SU-DHL-6 (cell line): Measurements from ENCODE around the gene ARHGAP26.

Experiments used
- H2AFZ ChIP-seq: fragments of 200-600 bp; sonication (generic); 2 replicates; pipeline ENCODE4 v1.6.1; 2014; ENCODE audit warnings: low read depth, mild to moderate bottlenecking, moderate library complexity, mixed read lengths, antibody characterized with exemption, low read length; ENCODE audit not compliant: severe bottlenecking
- H3F3A ChIP-seq: fragments of 200-600 bp; shearing (Covaris generic); 2 replicates; pipeline ENCODE4 v1.6.0; 2016; ENCODE audit warnings: antibody characterized with exemption, mild to moderate bottlenecking; ENCODE audit not compliant: insufficient read depth
- H3K27ac ChIP-seq: fragments of 200-600 bp; sonication (generic); 2 replicates; pipeline ENCODE4 v1.5.1; 2016; ENCODE audit warnings: low read depth, mild to moderate bottlenecking, low read length, moderate library complexity, mixed read lengths
- H3K27me3 ChIP-seq: fragments of 200-600 bp; sonication (generic), shearing (Covaris generic); 2 replicates; pipeline ENCODE4 v1.6.0; 2014; ENCODE audit warnings: mild to moderate bottlenecking, low read length
- H3K36me3 ChIP-seq: fragments of 200-600 bp; sonication (generic); 2 replicates; pipeline ENCODE4 v1.6.1; 2014; ENCODE audit warnings: mild to moderate bottlenecking, low read length, mixed read lengths
- H3K4me2 ChIP-seq: fragments of 300-600, 200-600 bp; shearing (Covaris generic), sonication (generic); 2 replicates; pipeline ENCODE4 v1.6.0; 2014; ENCODE audit warnings: low read length, low read depth, mild to moderate bottlenecking; ENCODE audit not compliant: poor library complexity, severe bottlenecking
- H3K4me3 ChIP-seq: fragments of 200-600 bp; sonication (generic); 2 replicates; pipeline ENCODE4 v1.5.1; 2014; ENCODE audit warnings: antibody characterized with exemption, low read length, mild to moderate bottlenecking, mixed read lengths; ENCODE audit not compliant: insufficient read depth, poor library complexity, severe bottlenecking
- H3K79me2 ChIP-seq: fragments of 200-600 bp; sonication (generic); 2 replicates; pipeline ENCODE4 v1.6.1; 2014; ENCODE audit warnings: mild to moderate bottlenecking, low read length, moderate library complexity; ENCODE audit not compliant: insufficient read depth
- H3K9ac ChIP-seq: fragments of 200-600 bp; sonication (generic); 2 replicates; pipeline ENCODE4 v1.7.0; 2014; ENCODE audit warnings: mild to moderate bottlenecking, low read length
- H3K9me2 ChIP-seq: fragments of 200-600 bp; sonication (generic); replicated peaks from 2 replicates; pipeline ENCODE4 v1.6.1; 2014; ENCODE audit warnings: low read length; ENCODE audit not compliant: insufficient read depth
- H3K9me3 ChIP-seq: fragments of 200-600 bp; sonication (generic); 2 replicates; pipeline ENCODE4 v1.6.1; 2014; ENCODE audit warnings: low read length, mixed read lengths; ENCODE audit not compliant: insufficient read depth
- H4K20me1 ChIP-seq: fragments of 200-600 bp; sonication (generic); 2 replicates; pipeline ENCODE4 v1.6.1; 2014; ENCODE audit warnings: low read depth, mild to moderate bottlenecking, antibody characterized with exemption, low read length, moderate library complexity, mixed read lengths
- EZH2phosphoT487 ChIP-seq: fragments of 200-600 bp; sonication (generic), shearing (Covaris generic); conservative IDR thresholded peaks from 2 replicates; pipeline ENCODE4 v1.6.1; 2018; ENCODE audit warnings: mild to moderate bottlenecking, antibody characterized with exemption, low read length, moderate library complexity, mixed read lengths
- TF ChIP-seq, protein P1 (sequence below): fragments of 200-600 bp; sonication (generic); IDR thresholded peaks from one replicate; pipeline ENCODE4 v1.5.1; 2017; ENCODE audit warnings: antibody characterized with exemption, mild to moderate bottlenecking, low read length, moderate library complexity; ENCODE audit not compliant: insufficient read depth, poor library complexity, severe bottlenecking

Gene ARHGAP26

DNA sequence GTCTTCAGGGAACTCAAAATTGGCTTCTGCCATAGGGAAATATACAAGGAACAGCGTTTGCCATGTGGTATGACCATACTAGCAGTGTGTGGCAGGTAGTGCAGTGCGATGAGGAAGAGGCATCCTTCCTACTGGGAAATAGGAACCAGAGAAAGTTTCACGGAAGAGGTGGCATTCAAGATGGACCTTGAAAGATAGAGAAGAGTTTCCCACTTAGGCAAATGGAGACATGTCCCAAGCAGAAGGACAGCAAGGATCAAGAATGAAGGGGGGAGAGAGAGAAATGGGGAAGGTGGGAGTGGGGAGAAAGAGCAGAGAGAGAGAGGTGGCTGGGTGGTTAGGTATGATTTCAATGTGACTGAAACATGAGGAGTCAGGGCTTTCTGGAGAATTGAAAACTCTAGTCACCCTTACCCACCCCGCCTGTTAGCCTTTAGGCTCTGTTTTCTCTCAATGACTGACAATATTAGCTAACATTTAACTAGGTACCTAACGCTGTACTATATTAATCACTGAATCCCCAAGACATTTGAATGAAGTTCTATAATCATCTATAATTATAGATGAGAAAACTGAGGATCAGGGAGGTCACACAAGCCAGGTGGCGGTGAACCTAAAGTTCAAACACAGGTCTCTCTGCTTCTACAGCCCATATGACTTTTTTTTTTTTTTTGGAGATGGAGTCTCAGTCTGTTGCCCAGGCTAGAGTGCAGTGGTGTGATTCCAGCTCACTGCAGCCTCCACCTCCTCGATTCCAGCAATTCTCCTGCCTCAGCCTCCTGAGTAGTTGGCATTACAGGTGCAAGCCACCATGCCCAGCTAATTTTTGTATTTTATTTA is 462.0 kb downstream of the ARHGAP26 start:
- Histone ChIP-seq H3K4me3 (no peak overlapping the region), H4K20me1 (no peaks in the 10 kb centered on the region), H3K36me3 (no peaks in the 10 kb centered on the region), H3F3A (no peaks in the 10 kb centered on the region), H3K9me2 (no peaks in the 10 kb centered on the region), H3K9ac (no peak overlapping the region), H3K27ac (no peak overlapping the region), H3K9me3 (no peaks in the 10 kb centered on the region), H2AFZ (no peak overlapping the region), H3K4me2 (no peak overlapping the region), H3K79me2 (no peaks in the 10 kb centered on the region), H3K27me3 (no peaks in the 10 kb centered on the region)
- TF ChIP-seq EZH2phosphoT487, result no peak
- TF ChIP-seq, protein P1, sequence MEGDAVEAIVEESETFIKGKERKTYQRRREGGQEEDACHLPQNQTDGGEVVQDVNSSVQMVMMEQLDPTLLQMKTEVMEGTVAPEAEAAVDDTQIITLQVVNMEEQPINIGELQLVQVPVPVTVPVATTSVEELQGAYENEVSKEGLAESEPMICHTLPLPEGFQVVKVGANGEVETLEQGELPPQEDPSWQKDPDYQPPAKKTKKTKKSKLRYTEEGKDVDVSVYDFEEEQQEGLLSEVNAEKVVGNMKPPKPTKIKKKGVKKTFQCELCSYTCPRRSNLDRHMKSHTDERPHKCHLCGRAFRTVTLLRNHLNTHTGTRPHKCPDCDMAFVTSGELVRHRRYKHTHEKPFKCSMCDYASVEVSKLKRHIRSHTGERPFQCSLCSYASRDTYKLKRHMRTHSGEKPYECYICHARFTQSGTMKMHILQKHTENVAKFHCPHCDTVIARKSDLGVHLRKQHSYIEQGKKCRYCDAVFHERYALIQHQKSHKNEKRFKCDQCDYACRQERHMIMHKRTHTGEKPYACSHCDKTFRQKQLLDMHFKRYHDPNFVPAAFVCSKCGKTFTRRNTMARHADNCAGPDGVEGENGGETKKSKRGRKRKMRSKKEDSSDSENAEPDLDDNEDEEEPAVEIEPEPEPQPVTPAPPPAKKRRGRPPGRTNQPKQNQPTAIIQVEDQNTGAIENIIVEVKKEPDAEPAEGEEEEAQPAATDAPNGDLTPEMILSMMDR, result no peak

- Histone ChIP-seq H3K27me3 (no peaks in the 10 kb centered on the region), H3K9ac (no peak overlapping the region), H3K9me3 (no peaks in the 10 kb centered on the region), H3K4me3 (no peak overlapping the region), H3K27ac (no peak overlapping the region), H3K4me2 (no peak overlapping the region), H3K9me2 (no peaks in the 10 kb centered on the region), H3K79me2 (no peaks in the 10 kb centered on the region), H3K36me3 (no peaks in the 10 kb centered on the region), H3F3A (no peaks in the 10 kb centered on the region), H2AFZ (no peak overlapping the region), H4K20me1 (no peaks in the 10 kb centered on the region)
- TF ChIP-seq, protein P1, result no peak
- TF ChIP-seq EZH2phosphoT487, result no peak
Measured at GRCh38 chr5:143233031-143233430, 462.9 kb downstream of the ARHGAP26 start.

GRCh38 chr5:143234162-143234842 is 464.1 kb downstream of the ARHGAP26 start:
- no peak overlapping the region for H3K4me2 ChIP-seq
- no peaks in the 10 kb centered on the region for H3K9me3 ChIP-seq
- H3K27ac ChIP-seq, result no peak overlapping the region

More at GRCh38 chr5:143234162-143234842, 464.1 kb downstream of the ARHGAP26 start:
- Histone ChIP-seq H3F3A (no peaks in the 10 kb centered on the region), H4K20me1 (no peaks in the 10 kb centered on the region), H3K27me3 (no peaks in the 10 kb centered on the region), H2AFZ (no peak overlapping the region), H3K9ac (no peak overlapping the region), H3K36me3 (no peaks in the 10 kb centered on the region), H3K9me2 (no peaks in the 10 kb centered on the region), H3K4me3 (no peak overlapping the region), H3K79me2 (no peaks in the 10 kb centered on the region)
- TF ChIP-seq, protein P1, result no peak
- no peak for TF ChIP-seq EZH2phosphoT487
